Panc1 (cell line): ENCODE data around the gene CAMK2A.

Source experiments
- CTCF ChIP-seq: fragments of 450-650 bp; IDR thresholded peaks from 2 replicates; pipeline ENCODE4 v1.5.1; 2017; ENCODE audit warnings: mild to moderate bottlenecking
- POLR2AphosphoS5 ChIP-seq: IDR thresholded peaks from 2 replicates; pipeline ENCODE4 v1.6.1; 2012; ENCODE audit warnings: mild to moderate bottlenecking, low read depth, low read length, moderate library complexity
- REST ChIP-seq, 2 experiments: IDR thresholded peaks; 2 replicates each; pipeline ENCODE4 v1.6.1; 2011 to 2012; ENCODE audit warnings: low read depth in 2 of 2, control low read depth in 1 of 2, low read length in 1 of 2, mild to moderate bottlenecking in 1 of 2, moderate library complexity in 1 of 2; ENCODE audit not compliant: insufficient read depth in 1 of 2
- SIN3A ChIP-seq: IDR thresholded peaks from 2 replicates; pipeline ENCODE4 v1.6.1; 2012; ENCODE audit warnings: low read depth, mild to moderate bottlenecking, low read length, moderate library complexity, borderline replicate concordance; ENCODE audit not compliant: insufficient read depth

- TF ChIP-seq REST (IDR thresholded peaks at IDR 0.05; ENCODE audit: insufficient read depth in 1 of 2, low read depth in 2 of 2, low read length in 1 of 2) (no peak), CTCF (no peak; the same call in 1 of the 2 replicates), SIN3A (no peak), POLR2AphosphoS5 (no peak)
Observed at GRCh38 chr5:150175536-150175935, 114.0 kb downstream of the CAMK2A start.
